SKM-1 treated with dmso at 0.1 percent for 144 hours (cell line): ENCODE results near the gene GABRR1.
"Not testable (repeated sequence)": the region's sequence is repeated elsewhere in the genome, so short reads cannot be mapped to it uniquely, and the experiment has no call there.

Source experiments
- DNase-seq: peaks from one replicate; lab custom pipeline; 2025; ENCODE audit not compliant: unreplicated experiment; lab: John Stamatoyannopoulos, UW

Gene GABRR1

GRCh38 chr6:89161326-89162046, 55.7 kb downstream of the GABRR1 start:
- no peak for DNase-seq

GRCh38 chr6:89160331-89161092, 56.6 kb downstream of the GABRR1 start:
- no peak for DNase-seq

DNA sequence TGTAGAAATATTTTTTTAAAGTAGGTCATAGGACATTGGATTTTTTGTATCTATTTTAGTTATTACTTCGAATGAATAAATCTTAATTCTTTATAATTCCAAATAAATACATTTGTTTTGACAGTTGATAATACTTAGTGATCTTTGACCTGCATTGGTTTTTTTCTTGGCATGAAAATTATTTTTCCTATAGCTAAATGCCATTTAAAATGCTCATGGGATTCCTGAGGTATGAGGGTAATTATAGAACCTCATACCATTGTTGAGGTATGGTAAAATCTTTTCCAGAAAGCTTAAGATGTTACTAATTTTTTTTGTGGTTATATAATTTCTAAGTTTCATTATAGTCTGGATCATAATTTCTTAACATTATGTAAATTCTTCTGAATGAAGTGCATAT, 63.0 kb downstream of the GABRR1 start:
- no peak for DNase-seq

DNA sequence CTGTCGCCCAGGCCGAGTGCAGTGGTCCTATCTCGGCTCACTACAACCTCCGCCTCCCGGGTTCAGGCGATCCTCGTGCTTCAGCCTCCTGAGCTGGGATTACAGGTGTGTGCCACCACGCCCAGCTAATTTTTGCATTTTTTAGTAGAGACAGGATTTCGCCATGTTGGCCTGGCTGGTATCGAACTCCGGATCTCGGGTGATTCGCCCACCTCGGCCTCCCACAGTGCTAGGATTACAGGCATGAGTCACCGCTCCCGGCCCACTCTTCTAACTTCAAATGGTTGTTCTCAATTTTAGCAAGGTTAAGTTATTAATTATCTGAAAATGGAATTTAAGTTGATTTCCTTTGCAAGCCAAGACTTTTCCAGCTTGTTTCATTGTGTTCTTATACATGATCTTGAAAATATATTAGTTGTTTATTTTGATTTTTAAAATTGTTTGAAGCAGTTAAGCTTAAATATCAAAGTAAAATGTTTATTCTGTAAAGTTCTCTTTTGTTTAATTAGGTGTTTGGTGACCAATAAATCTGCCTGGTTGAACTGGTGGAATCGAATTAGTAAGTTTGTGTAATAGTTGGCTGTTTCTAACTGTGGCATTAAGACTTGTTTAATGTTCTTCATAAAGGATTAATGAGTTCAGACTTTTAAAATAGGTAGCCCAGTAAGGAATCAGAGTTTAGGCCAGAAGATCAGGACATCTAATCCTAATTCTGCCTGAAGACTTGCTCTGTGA, 69.0 kb downstream of the GABRR1 start:
- DNase-seq, result no peak

DNA sequence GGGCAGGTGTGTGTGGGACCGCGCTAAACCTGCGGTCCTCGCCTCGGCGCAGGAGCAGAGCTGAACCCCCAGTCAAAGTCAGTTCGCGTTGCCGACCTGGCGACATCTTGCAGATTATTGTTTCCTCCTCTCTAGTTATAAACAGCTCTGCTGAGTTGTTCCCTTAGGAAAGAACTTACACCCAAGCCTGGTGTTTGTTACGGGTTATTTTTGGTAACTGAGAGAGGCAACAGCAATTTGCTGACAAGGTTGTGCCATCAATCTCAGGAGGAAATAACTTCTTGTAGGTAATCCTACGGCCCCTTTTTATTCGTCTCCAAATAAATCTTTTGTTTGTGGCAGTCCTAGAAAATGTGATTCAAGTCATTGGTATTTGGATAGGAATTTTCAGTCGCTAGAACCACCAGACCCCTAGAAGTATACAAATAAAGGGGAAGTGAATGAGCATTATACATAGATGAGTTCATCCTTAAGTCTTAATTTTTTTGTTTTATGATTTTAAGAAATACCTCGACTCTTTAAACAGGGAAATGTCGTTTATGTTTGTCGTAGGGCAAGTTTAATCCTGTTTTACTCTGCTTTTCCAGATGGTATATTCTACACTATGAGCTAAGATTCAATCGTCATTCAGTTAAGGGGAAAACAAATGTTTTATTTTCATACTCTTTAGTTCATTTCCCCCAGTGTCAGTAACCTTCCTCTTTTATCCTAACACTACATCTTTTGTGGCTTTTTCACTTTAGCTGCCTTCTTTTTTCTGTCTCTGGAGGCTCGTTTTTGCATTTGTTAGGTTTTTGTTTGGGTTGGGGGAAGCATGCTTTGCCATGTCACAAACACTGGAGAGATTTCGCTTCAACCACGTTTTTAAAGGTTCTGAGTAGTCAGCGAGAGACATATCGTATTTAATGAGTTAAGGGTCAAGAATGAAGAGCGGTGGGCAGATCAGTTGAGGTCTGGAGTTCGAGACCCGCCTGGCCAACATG, 70.1 kb downstream of the GABRR1 start:
- peak; percentile 17 for DNase-seq

GRCh38 chr6:89145956-89146717, 71.0 kb downstream of the GABRR1 start, which contains the start of gene PM20D2:
Gene PM20D2, plus strand, starts transcription at chr6:89146055. Its CDS starts 90 bp downstream, at chr6:89146145.
- peak; percentile 73 for DNase-seq

DNA sequence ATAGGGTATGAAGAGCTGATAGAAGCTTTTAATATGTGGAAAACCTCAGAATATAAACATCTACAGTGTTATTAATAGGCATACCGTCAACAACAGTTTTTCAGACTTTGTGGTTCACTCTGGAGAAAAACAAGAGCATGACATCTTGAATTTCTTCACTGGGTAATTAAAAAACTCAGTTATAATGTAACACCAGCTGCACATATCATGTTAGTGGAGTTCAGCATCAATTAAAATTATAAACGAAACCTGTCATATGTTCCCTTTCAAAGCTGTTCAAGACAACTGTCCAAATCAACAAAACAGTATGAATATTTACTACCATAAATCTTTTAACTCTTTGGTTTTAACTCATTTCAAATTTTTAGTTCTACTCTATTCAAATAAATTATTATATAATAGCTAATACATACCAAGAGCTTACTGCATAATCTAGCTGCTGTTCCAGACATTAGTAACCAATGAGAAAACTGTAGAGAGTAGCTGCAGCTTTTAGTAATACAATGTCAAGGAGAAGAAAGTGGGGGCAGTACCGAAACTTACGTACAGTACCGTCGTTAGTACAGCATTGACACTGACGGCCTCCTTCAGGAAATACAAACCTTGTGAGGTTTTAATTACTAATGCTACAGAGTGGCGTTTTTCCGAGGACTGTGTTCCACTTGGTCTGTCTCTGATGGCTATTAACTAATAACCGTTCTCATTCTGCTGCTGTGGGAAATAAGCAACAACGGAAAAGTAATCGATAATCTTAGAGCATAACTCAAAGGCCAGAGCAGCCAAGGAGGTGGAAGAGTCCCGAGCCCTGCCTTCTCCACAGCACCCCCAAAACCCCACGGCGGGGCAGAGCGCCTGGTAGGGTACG, 71.8 kb downstream of the GABRR1 start:
- peak; percentile 23 for DNase-seq

- DNase-seq, result no peak
Measured at GRCh38 chr6:89144354-89144906, 72.7 kb downstream of the GABRR1 start.

- no peak for DNase-seq
Measured at GRCh38 chr6:89140347-89141156, 76.6 kb downstream of the GABRR1 start.

GRCh38 chr6:89139509-89140346, 77.4 kb downstream of the GABRR1 start:
- DNase-seq, result no peak

GRCh38 chr6:89138173-89138572, 79.0 kb downstream of the GABRR1 start:
- no peak for DNase-seq

- no peak for DNase-seq
Measured at GRCh38 chr6:89134723-89135122, 82.4 kb downstream of the GABRR1 start.

DNA sequence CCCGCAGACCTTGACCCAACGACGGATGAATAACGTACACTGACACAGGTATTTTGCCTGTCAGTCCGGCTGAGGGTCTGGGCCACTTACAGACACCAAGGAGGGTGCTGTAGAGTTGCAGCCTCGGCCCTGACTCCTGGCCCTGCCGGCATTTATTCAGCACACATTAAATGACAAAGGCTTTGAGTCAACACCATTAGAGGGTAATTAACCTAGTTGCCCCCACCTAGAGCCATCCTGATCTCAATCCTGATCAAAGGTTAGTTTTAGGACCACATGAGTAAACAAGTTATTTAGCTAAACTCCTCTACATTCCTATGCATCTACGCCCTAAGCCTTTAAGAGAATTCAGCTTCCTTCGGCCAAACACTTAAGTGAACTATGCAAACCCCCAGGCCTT, 83.2 kb downstream of the GABRR1 start:
- DNase-seq, result no peak

DNA sequence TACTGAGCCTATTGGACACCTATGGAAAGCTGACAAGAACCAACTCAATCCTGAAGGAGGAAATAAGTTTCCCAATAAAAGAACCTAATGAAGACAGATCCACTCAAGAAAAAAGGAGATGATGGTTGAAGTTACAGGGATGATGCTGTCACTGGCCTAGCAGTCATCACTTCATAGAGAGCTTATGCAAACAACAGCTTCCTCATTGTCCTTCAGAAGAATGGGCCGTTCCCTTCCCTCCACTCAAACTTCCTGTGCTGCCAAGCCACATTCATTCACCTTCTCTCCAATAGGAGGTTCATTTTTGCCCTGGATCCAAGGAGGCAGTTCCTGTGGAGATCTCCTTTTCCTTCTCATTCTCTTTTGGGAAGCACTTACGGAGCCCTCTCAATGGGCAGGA, 85.1 kb downstream of the GABRR1 start:
- DNase-seq, result peak; percentile 69

GRCh38 chr6:89131599-89131998, 85.6 kb downstream of the GABRR1 start:
- DNase-seq, result no peak

- DNase-seq, result not testable (repeated sequence)
Measured at GRCh38 chr6:89128256-89128671, 88.9 kb downstream of the GABRR1 start.
